ENCODE results near the gene SUGT1. TPM values are rescaled to one million over a fixed set of nuclear protein-coding genes. Genes with fewer than 3 reads are reported as not detected.
"Not testable (repeated sequence)": the region's sequence is repeated elsewhere in the genome, so short reads cannot be mapped to it uniquely, and the experiment has no call there.

The SUGT1 gene
- total and polyA plus RNA-seq, 5 donors: 46.1 to 71.5 (median 54.5) TPM

DNA sequence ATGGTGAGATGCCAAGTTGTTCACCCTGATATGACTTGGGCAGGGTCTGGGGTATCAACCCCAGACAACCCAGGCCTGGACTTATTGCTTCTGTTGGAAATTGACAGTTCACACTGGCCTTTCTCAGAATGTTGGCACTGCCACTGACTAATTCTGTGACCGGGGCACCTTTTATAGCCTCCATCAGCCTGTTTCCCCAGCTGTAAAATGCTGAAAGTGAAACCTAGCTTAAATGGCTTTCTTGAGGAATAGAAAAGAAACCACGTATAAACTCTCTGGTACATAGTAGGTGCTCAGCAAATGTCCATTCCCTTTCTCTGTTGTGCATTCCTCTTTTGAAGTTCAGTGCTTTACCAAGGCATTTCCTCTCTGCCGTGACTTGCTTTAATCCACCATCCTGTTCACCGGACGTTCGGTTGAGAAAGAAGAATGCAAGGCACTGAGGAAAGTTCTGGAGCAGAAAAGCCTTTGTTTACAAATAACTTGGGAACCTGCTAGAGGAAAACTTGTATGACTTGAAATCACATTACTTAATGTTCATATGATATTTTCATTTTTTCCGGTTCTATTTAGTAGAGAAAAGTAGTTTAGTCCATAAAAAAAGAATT lies 21.4 kb upstream of the SUGT1 start:
- WGBS: 64% methylated on average over 7 of the region's 7 CpGs
- H3K4me1 ChIP-seq (ENCODE audit: control insufficient read depth, insufficient read depth, low read length); H3K27ac ChIP-seq (ENCODE audit: low read length); H3K27me3 ChIP-seq (ENCODE audit: control insufficient read depth, insufficient read depth); ATAC-seq; H3K9me3 ChIP-seq (ENCODE audit: control insufficient read depth, low read length); H3K4me3 ChIP-seq (ENCODE audit: low read length); DNase-seq; intact Hi-C loops (cut with DNase I): not testable (repeated sequence)

DNA sequence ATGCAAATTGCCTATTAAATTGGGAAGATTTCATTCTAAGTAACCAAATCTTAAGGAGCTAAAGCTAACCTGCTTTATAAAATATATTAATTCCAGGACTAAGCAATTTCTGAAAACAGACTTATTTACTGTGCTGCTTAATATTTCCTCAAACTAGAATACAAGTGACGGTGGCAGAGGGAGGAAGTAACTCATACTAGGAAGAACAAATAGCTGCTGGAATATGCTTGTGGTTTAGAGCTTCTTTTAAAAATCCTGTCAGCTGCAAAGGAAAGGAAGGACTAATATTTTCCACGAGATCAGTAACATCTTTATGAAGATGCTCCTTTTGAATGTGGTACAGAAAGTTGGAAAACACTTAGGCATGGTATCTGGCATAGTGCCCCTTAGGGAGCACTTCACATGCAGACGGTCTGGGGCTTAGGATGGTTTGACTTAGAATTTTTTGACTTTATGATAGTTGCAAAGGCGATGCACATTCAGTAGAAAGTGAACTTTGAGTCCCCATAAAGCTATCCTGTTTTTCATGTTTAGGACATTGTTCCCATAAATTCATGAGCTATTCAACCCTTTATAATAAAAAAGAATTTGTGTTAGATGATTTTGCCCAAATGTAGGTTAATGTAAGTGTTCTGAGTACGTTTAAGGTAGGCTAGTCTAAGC lies 13.8 kb upstream of the SUGT1 start:
- H3K4me3 ChIP-seq (ENCODE audit: low read length): no peak overlapping the region
- ATAC-seq: no peak

DNA sequence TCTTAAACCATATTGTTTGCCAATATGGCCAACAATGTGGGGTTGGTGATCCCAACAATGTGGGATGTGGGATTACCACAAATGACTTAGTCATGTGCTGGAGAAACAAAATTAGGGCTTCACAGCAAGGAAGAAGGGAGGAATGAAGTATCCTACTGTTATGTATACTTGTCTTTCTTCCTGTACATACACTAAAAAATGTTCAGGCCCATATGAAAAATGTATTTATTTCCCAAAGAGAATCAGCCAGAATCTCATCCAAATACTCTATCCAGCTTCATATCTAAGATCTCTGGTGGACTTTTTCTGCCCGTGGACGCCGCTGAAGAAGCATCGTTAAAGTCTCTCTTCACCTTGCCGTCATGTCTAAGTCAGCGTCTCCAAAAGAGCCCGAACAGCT lies 10.5 kb upstream of the SUGT1 start, which contains the start of gene HNRNPA1L2:
TSS of gene HNRNPA1L2 (plus strand) at position 301 of the 400 bp plus-strand sequence. CDS start at position 363, 62 bp downstream.
- Histone ChIP-seq H3K4me3 (ENCODE audit: low read length) (no peak within 1 kb of the TSS), H3K9me3 (ENCODE audit: control insufficient read depth, low read length) (no peaks in the 10 kb centered on the region), H3K4me1 (ENCODE audit: control insufficient read depth, insufficient read depth, low read length) (no peaks in the 10 kb centered on the region), H3K27ac (ENCODE audit: low read length) (no peak within 1 kb of the TSS), H3K27me3 (ENCODE audit: control insufficient read depth, insufficient read depth) (no peaks in the 10 kb centered on the region)
- DNase-seq (no peak), ATAC-seq (no peak)
- WGBS: 97% methylated on average over 7 of the region's 7 CpGs
- intact Hi-C loops (cut with DNase I): no loop called here

More for the DNA sequence above, 13.8 kb upstream of the SUGT1 start:
- intact Hi-C loops (cut with DNase I): no loop called here
- 86% methylated on average over 5 of the region's 5 CpGs for WGBS
- H3K4me1 ChIP-seq (ENCODE audit: control insufficient read depth, insufficient read depth, low read length): no peaks in the 10 kb centered on the region
- H3K9me3 ChIP-seq (ENCODE audit: control insufficient read depth, low read length): no peaks in the 10 kb centered on the region
- H3K27me3 ChIP-seq (ENCODE audit: control insufficient read depth, insufficient read depth): no peaks in the 10 kb centered on the region
- H3K27ac ChIP-seq (ENCODE audit: low read length): no peak overlapping the region
- no peak for DNase-seq

DNA sequence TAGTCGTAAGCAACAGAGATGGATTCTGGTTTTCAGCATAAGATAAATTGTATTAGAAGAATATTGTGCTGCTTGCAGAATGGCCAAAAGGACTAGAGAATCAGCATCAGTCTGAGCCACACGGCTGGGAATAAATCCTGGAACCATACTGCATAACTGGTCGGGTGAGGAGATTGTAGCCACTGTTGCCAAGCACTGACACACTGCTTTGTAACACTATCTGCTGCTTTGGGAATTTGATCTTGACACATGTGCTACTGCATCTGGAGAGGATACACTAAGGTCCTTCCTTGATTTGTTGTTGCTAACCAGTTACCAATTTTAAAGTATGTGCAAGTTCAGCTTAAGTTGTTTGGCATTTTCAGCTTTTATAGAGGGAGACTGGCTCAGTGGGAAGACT lies 8.5 kb upstream of the SUGT1 start:
- H3K4me1 ChIP-seq (ENCODE audit: control insufficient read depth, insufficient read depth, low read length): no peaks in the 10 kb centered on the region
- DNase-seq (no peak), ATAC-seq (peak in 1 of 2 donors; percentile 46)
- H3K4me3 ChIP-seq (ENCODE audit: low read length): no peak overlapping the region
- no peak overlapping the region for H3K27ac ChIP-seq (ENCODE audit: low read length)
- intact Hi-C loops (cut with DNase I): no loop called here
- H3K27me3 ChIP-seq (ENCODE audit: control insufficient read depth, insufficient read depth): no peaks in the 10 kb centered on the region
- WGBS: 51% methylated on average over 3 of the region's 3 CpGs
- H3K9me3 ChIP-seq (ENCODE audit: control insufficient read depth, low read length): no peaks in the 10 kb centered on the region

- ATAC-seq (no peak), DNase-seq (no peak)
- no peaks in the 10 kb centered on the region for H3K27me3 ChIP-seq (ENCODE audit: control insufficient read depth, insufficient read depth)
- no peak overlapping the region for H3K4me3 ChIP-seq (ENCODE audit: low read length)
- intact Hi-C loops (cut with DNase I): no loop called here
- no peak overlapping the region for H3K27ac ChIP-seq (ENCODE audit: low read length)
- H3K9me3 ChIP-seq (ENCODE audit: control insufficient read depth, low read length): no peaks in the 10 kb centered on the region
- H3K4me1 ChIP-seq (ENCODE audit: control insufficient read depth, insufficient read depth, low read length): peaks cover 4% of the 10 kb centered on the region
These were observed 5.7 kb upstream of the SUGT1 start for GRCh38 chr13:52646967-52647366.

DNA sequence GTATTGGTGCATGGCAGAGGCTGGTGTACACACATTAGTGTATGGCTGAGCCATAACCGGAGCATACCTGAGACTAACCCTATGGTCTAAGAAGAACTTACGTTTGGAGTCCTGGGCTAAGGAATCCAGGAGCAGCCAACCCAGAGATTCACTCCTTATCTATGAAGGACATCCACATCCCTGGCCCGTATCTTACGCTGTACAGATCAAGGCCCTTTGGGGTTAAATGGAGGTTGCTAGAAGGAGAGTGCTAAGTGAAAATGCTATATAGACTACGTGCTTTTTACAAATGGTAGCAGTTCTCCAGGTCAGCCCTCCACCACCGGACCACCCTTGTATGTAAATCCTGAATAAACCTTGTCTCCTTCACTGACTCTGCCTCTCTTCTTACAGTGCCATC lies 1.9 kb upstream of the SUGT1 start:
- H3K9me3 ChIP-seq (ENCODE audit: control insufficient read depth, low read length): no peaks in the 10 kb centered on the region
- no peak for ATAC-seq
- H3K27ac ChIP-seq (ENCODE audit: low read length): no peak overlapping the region

GRCh38 chr13:52651897-52652195 lies 790 bp upstream of the SUGT1 start:
- Histone ChIP-seq H3K4me3 (ENCODE audit: low read length) (peak overlapping the region; percentile 99), H3K9me3 (ENCODE audit: control insufficient read depth, low read length) (no peaks in the 10 kb centered on the region), H3K4me1 (ENCODE audit: control insufficient read depth, insufficient read depth, low read length) (peaks cover 4% of the 10 kb centered on the region), H3K27ac (ENCODE audit: low read length) (peak overlapping the region; percentile 99), H3K27me3 (ENCODE audit: control insufficient read depth, insufficient read depth) (no peaks in the 10 kb centered on the region)
- no peak for DNase-seq
- intact Hi-C loops (cut with DNase I): no loop called here
- WGBS: under 1% methylated on average over 7 of the region's 7 CpGs
- peak; percentile 39 to 65 for ATAC-seq

More for the DNA sequence above, 1.9 kb upstream of the SUGT1 start:
- intact Hi-C loops (cut with DNase I): no loop called here
- DNase-seq: no peak
- H3K27me3 ChIP-seq (ENCODE audit: control insufficient read depth, insufficient read depth): no peaks in the 10 kb centered on the region
- 70% methylated on average over 6 of the region's 6 CpGs for WGBS
- H3K4me3 ChIP-seq (ENCODE audit: low read length): peak overlapping the region; percentile 99
- H3K4me1 ChIP-seq (ENCODE audit: control insufficient read depth, insufficient read depth, low read length): peaks cover 4% of the 10 kb centered on the region

GRCh38 chr13:52652980-52653303 lies 306 bp downstream of the SUGT1 start:
- intact Hi-C loops (cut with DNase I): no loop called here
- DNase-seq: no peak
- no peaks in the 10 kb centered on the region for H3K9me3 ChIP-seq (ENCODE audit: control insufficient read depth, low read length)
- under 1% methylated on average over 18 of the region's 18 CpGs for WGBS
- ATAC-seq: peak; percentile 22 to 42
- peaks cover 4% of the 10 kb centered on the region for H3K4me1 ChIP-seq (ENCODE audit: control insufficient read depth, insufficient read depth, low read length)
- H3K27me3 ChIP-seq (ENCODE audit: control insufficient read depth, insufficient read depth): no peaks in the 10 kb centered on the region
- peak overlapping the region; percentile 99 for H3K27ac ChIP-seq (ENCODE audit: low read length)
- H3K4me3 ChIP-seq (ENCODE audit: low read length): peak overlapping the region; percentile 99

DNA sequence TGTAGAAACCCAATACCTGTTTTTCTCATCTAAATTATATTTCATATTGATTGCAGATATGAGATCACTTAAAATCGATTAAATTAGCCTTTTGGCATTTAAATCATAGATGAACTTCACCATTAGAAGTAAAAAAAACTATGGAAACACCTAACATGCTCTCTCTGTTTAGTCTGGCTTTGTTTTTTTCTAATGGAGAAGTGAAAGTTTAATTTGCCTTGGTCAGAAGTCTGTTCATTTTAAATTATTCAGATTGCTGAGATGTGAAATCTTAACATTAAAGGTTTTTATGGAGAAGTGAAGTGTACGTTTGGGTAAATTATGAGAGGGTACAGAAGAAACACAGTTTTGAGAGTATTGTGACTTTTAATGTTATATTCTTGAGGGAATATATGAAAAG lies 6.7 kb downstream of the SUGT1 start:
- intact Hi-C loops (cut with DNase I): no loop called here
- 90% methylated on average over 2 of the region's 2 CpGs for WGBS
- Histone ChIP-seq H3K4me1 (ENCODE audit: control insufficient read depth, insufficient read depth, low read length) (no peaks in the 10 kb centered on the region), H3K4me3 (ENCODE audit: low read length) (no peak overlapping the region), H3K27ac (ENCODE audit: low read length) (no peak overlapping the region), H3K27me3 (ENCODE audit: control insufficient read depth, insufficient read depth) (no peaks in the 10 kb centered on the region), H3K9me3 (ENCODE audit: control insufficient read depth, low read length) (no peaks in the 10 kb centered on the region)
- DNase-seq: no peak
- ATAC-seq: no peak

GRCh38 chr13:52664272-52664671 lies 11.6 kb downstream of the SUGT1 start:
- no peak for DNase-seq
- intact Hi-C loops (cut with DNase I): no loop called here
- WGBS: 97% methylated on average over 4 of the region's 4 CpGs

GRCh38 chr13:52665325-52665724 lies 12.7 kb downstream of the SUGT1 start:
- no peak for DNase-seq
- Histone ChIP-seq H3K27me3 (ENCODE audit: control insufficient read depth, insufficient read depth) (no peaks in the 10 kb centered on the region), H3K4me3 (ENCODE audit: low read length) (no peak overlapping the region), H3K27ac (ENCODE audit: low read length) (no peak overlapping the region), H3K4me1 (ENCODE audit: control insufficient read depth, insufficient read depth, low read length) (no peaks in the 10 kb centered on the region), H3K9me3 (ENCODE audit: control insufficient read depth, low read length) (no peaks in the 10 kb centered on the region)
- intact Hi-C loops (cut with DNase I): no loop called here
- no peak for ATAC-seq

More at GRCh38 chr13:52664272-52664671, 11.6 kb downstream of the SUGT1 start:
- H3K4me3 ChIP-seq (ENCODE audit: low read length): no peak overlapping the region
- no peaks in the 10 kb centered on the region for H3K4me1 ChIP-seq (ENCODE audit: control insufficient read depth, insufficient read depth, low read length)
- no peaks in the 10 kb centered on the region for H3K27me3 ChIP-seq (ENCODE audit: control insufficient read depth, insufficient read depth)
- ATAC-seq: no peak
- no peaks in the 10 kb centered on the region for H3K9me3 ChIP-seq (ENCODE audit: control insufficient read depth, low read length)
- H3K27ac ChIP-seq (ENCODE audit: low read length): no peak overlapping the region

DNA sequence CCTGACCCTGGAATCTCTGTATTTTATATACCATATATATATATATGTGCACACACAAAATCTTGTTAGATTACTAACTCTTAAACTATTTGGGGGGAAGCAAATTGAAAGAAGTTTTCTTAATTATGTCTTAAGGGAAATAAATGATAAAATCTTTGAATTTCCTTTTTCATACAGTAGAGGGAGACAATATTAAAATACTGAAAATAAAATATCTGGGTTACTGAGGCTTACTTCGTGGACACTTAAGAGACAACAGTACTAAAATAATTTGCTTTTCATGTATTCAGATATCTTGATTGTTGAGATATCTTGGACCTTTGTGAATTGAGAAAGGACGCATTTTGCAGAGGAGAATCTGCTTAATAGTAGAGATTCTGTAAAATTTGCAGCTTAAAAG lies 17.0 kb downstream of the SUGT1 start:
- no peak overlapping the region for H3K4me3 ChIP-seq (ENCODE audit: low read length)
- intact Hi-C loops (cut with DNase I): no loop called here
- 71% methylated on average over 2 of the region's 2 CpGs for WGBS

More for the DNA sequence above, 17.0 kb downstream of the SUGT1 start:
- Histone ChIP-seq H3K4me1 (ENCODE audit: control insufficient read depth, insufficient read depth, low read length) (no peaks in the 10 kb centered on the region), H3K27ac (ENCODE audit: low read length) (no peak overlapping the region), H3K27me3 (ENCODE audit: control insufficient read depth, insufficient read depth) (no peaks in the 10 kb centered on the region), H3K9me3 (ENCODE audit: control insufficient read depth, low read length) (no peaks in the 10 kb centered on the region)
- ATAC-seq: no peak
- no peak for DNase-seq

All from right cardiac atrium (tissue), 5 donors.